ENCODE results near the gene TMEM218.
"Not testable (repeated sequence)": the region's sequence is repeated elsewhere in the genome, so short reads cannot be mapped to it uniquely, and the experiment has no call there.

TMEM218 gene

GRCh38 chr11:125090816-125091215, 20.6 kb downstream of the TMEM218 start:
- DNase-seq (ENCODE audit: low read depth in 1 of 2, low spot score in 1 of 2): no peak

GRCh38 chr11:125090151-125090550, 21.3 kb downstream of the TMEM218 start:
- DNase-seq (ENCODE audit: low read depth in 1 of 2, low spot score in 1 of 2): not testable (repeated sequence)

GRCh38 chr11:125089481-125089880, 21.9 kb downstream of the TMEM218 start:
- not testable (repeated sequence) for DNase-seq (ENCODE audit: low read depth in 1 of 2, low spot score in 1 of 2)

GRCh38 chr11:125088576-125089455, 22.6 kb downstream of the TMEM218 start:
- no peak for DNase-seq (ENCODE audit: low read depth in 1 of 2, low spot score in 1 of 2)

GRCh38 chr11:125088123-125088522, 23.3 kb downstream of the TMEM218 start:
- DNase-seq (ENCODE audit: low read depth in 1 of 2, low spot score in 1 of 2): no peak

GRCh38 chr11:125086633-125087296, 24.7 kb downstream of the TMEM218 start:
- DNase-seq (ENCODE audit: low read depth in 1 of 2, low spot score in 1 of 2): no peak

GRCh38 chr11:125085301-125086081, 25.9 kb downstream of the TMEM218 start:
- no peak for DNase-seq (ENCODE audit: low read depth in 1 of 2, low spot score in 1 of 2)

GRCh38 chr11:125084761-125085231, 26.6 kb downstream of the TMEM218 start:
- no peak for DNase-seq (ENCODE audit: low read depth in 1 of 2, low spot score in 1 of 2)

- no peak for DNase-seq (ENCODE audit: low read depth in 1 of 2, low spot score in 1 of 2)
Observed at GRCh38 chr11:125084057-125084416, 27.4 kb downstream of the TMEM218 start.

GRCh38 chr11:125083312-125084056, 27.9 kb downstream of the TMEM218 start:
- DNase-seq (ENCODE audit: low read depth in 1 of 2, low spot score in 1 of 2): no peak

- DNase-seq (ENCODE audit: low read depth in 1 of 2, low spot score in 1 of 2): no peak
Observed at GRCh38 chr11:125082611-125083311, 28.7 kb downstream of the TMEM218 start.

GRCh38 chr11:125082040-125082439, 29.4 kb downstream of the TMEM218 start:
- no peak for DNase-seq (ENCODE audit: low read depth in 1 of 2, low spot score in 1 of 2)

GRCh38 chr11:125081098-125081798, 30.2 kb downstream of the TMEM218 start:
- no peak for DNase-seq (ENCODE audit: low read depth in 1 of 2, low spot score in 1 of 2)

- DNase-seq (ENCODE audit: low read depth in 1 of 2, low spot score in 1 of 2): no peak
Observed at GRCh38 chr11:125080531-125080911, 30.9 kb downstream of the TMEM218 start.

GRCh38 chr11:125079878-125080530, 31.4 kb downstream of the TMEM218 start:
- DNase-seq (ENCODE audit: low read depth in 1 of 2, low spot score in 1 of 2): no peak

GRCh38 chr11:125079151-125079877, 32.1 kb downstream of the TMEM218 start:
- DNase-seq (ENCODE audit: low read depth in 1 of 2, low spot score in 1 of 2): no peak

- DNase-seq (ENCODE audit: low read depth in 1 of 2, low spot score in 1 of 2): no peak
Observed at GRCh38 chr11:125078516-125079140, 32.8 kb downstream of the TMEM218 start.

- no peak for DNase-seq (ENCODE audit: low read depth in 1 of 2, low spot score in 1 of 2)
Observed at GRCh38 chr11:125078016-125078415, 33.4 kb downstream of the TMEM218 start.

Measured in activated T-helper 1 cell treated with anti-CD3 and anti-CD28 coated beads, Interleukin-2, amount 50 U/mL, for 16 hours (primary cell).